Ovary (tissue), 3 donors: ENCODE data around the gene SHBG.

ENCODE experiments used
- POLR2A ChIP-seq: fragments of 450-650 bp; IDR thresholded peaks from one replicate; pipeline ENCODE4 v1.6.1; 2017; ENCODE audit warnings: antibody characterized with exemption, mild to moderate bottlenecking, moderate library complexity
- TF ChIP-seq, protein P1 (sequence below), 3 donors: fragments of 450-650 bp in 2 of 3; fragments of 200-600 bp in 1 of 3; IDR thresholded peaks; one replicate each; pipeline versions ENCODE4 v1.5.1 to v1.8.0; 2016 to 2022; ENCODE audit warnings: antibody characterized with exemption in 3 of 3, mild to moderate bottlenecking in 1 of 3
- donor health status: DM: no; HTN: no; CAD: no.

DNA sequence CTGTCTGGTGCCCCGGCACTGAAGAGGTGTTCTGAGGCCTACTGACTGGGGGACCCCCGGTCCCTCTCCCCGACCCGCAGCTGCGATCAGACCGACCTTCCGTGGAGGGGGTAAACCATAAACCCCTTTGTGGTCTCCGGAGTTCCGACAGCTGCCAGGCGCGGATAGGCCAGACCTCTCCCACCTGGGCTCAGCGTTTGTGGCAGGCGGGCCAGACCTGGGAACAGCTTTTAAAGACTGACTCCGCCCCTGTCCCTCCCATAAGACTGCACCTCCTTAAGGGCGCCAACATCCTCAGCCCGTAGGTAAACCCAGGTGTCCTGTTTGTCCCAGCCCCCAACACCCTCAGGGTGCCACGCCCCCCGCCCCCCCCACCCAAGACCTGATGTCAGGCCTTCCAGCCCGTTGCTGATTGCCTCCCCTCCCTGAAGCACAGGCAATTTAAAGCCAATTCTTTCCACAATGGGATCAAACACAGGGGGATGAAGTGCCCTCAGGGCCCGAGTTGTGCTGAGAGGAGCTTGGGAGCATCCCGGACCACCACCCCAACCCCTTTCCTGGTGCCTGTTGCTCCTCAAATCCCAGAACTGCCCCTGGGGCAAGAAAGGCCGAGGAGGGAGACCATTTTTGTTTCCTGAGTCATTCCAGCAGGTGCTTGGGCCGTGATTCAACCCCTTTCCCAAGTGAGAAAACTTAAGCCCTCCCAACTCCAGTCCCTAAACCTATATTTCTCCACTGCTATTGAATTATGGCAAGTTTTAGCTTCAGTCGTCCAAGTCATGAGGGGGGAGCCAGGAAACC, 39.8 kb upstream of the SHBG start, which contains the start of gene SOX15:
- no peak for TF ChIP-seq POLR2A
- TF ChIP-seq, protein P1, sequence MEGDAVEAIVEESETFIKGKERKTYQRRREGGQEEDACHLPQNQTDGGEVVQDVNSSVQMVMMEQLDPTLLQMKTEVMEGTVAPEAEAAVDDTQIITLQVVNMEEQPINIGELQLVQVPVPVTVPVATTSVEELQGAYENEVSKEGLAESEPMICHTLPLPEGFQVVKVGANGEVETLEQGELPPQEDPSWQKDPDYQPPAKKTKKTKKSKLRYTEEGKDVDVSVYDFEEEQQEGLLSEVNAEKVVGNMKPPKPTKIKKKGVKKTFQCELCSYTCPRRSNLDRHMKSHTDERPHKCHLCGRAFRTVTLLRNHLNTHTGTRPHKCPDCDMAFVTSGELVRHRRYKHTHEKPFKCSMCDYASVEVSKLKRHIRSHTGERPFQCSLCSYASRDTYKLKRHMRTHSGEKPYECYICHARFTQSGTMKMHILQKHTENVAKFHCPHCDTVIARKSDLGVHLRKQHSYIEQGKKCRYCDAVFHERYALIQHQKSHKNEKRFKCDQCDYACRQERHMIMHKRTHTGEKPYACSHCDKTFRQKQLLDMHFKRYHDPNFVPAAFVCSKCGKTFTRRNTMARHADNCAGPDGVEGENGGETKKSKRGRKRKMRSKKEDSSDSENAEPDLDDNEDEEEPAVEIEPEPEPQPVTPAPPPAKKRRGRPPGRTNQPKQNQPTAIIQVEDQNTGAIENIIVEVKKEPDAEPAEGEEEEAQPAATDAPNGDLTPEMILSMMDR (IDR thresholded peaks at IDR 0.05) = no peak
